ENCODE results near the gene TCL1A.

DNA sequence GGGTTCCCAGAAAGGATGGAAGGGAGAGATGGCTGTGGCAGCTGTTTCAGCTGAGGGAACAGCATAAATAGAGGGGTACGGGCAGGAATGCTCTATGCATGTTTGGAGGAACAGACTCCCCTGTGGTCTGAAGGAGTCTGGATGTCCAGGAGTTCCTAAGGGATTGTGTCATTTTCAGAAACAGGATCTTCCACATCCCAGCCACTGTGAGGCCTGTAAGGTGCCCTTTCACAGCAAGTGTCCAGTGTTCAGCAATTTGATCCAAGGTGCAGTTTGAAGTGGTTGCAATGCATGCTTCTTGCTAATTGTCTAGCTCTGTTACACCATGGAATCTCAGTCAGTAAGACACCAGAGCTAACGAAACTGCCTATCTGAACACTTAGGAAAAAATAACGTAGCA, 46.7 kb upstream of the TCL1A start:
- TF ChIP-seq POLR2A (IDR thresholded peaks at IDR 0.05; ENCODE audit: low read depth, low read length): no peak
- TF ChIP-seq TAF1 (IDR thresholded peaks at IDR 0.05; ENCODE audit: borderline replicate concordance, low read depth, low read length): no peak
- TF ChIP-seq POLR2AphosphoS5 (IDR thresholded peaks at IDR 0.05; ENCODE audit: low read depth, low read length): no peak

Data from GM12892 (cell line).